Stimulated activated CD4-positive, alpha-beta T cell treated with anti-CD3 and anti-CD28 coated beads, Interleukin-2, amount 100 ng/mL, for 4 hours (primary cell): ENCODE data around the gene STK11IP.

Experiments
- DNase-seq: peaks from one replicate; pipeline ENCODE4 v3.0.0-alpha.2; 2020; ENCODE audit warnings: low read depth

The STK11IP gene

DNA sequence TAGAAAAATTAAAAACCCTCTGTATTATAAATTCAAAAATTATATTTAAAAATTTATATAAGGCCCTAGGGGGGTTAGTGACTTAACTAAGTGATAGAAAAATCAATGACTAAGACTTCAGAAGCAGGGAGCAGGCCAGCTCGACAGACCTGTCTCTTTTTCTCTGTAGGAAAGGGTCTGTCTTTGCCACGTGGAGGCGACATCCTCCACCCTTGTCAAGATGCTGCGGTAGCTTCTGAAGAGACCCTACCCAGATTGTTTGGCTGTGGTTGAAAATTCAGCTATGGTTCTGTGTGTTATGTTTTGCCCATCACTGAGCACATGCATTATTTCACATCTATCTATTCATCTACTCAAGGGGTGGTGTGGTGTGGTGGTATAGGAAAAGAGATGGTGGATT lies 21.6 kb downstream of the STK11IP start:
- DNase-seq, result no peak

DNA sequence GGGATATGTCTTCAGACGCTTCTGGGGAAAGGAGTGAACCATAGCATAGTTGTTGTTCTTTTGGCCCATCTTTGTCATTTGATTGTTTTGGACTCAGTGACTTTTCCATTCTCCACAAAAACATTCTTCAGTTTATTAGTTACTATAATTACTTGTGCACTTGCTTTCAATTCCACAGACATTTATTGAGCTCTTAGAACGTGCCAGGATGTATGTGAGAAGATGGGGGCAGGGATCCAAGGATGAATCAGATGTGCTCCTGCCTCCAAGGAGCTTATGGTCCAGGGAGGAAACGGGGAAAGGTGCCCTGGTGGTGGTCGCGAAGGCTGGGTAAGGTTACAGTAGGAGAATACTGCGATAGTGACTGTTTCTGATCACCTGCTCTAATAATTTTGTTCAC lies 22.9 kb downstream of the STK11IP start:
- DNase-seq, result no peak

DNA sequence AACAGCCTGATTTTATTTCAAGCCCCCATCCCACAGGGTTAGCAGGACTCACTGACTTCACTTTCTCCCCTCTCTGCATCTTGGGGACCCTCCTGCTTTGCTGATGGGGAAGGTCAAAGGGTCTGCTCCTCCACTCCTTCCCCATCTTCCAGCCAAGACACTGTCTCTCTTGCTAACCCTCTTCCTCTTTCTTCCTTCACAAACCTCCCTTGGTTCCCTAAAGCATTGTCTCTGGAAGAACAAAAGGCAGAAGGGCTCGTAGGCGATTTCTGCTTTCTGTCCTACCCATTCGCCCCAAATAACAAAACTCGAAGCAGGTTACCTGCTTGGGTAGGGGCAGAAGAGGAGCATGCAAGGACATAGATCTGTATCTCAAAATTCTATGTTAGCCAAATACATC lies 24.3 kb downstream of the STK11IP start:
- DNase-seq, result no peak

GRCh38 chr2:219622472-219622871 lies 24.8 kb downstream of the STK11IP start:
- DNase-seq, result no peak

- no peak for DNase-seq
These were observed 26.9 kb downstream of the STK11IP start for GRCh38 chr2:219624565-219624964.

DNA sequence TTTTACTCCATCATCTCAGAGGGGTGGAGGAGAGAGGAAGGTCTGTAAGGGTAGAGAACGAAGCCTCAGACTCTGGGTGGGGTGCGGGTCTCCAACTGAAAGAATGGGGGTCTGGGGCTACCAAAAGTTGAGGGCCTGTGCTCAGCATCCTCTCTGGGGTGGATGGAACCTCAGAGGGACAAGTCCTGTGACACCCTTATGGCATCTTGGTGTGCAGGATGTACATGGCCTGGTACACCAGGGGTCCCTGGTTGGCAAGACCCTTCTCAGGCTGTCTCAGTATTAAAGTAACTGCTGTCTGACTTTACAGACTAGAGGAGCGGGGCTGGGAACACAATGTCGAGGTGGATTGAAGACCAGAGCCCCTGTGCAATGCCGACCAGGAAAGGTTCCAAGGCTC lies 27.5 kb downstream of the STK11IP start:
- no peak for DNase-seq

GRCh38 chr2:219626540-219626939 lies 28.9 kb downstream of the STK11IP start:
- no peak for DNase-seq

GRCh38 chr2:219627103-219628100 lies 29.7 kb downstream of the STK11IP start, which contains the start of gene SLC4A3:
TSS of gene SLC4A3 (plus strand) at chr2:219627630. CDS start at chr2:219627993, 363 bp downstream.
- no peak for DNase-seq

DNA sequence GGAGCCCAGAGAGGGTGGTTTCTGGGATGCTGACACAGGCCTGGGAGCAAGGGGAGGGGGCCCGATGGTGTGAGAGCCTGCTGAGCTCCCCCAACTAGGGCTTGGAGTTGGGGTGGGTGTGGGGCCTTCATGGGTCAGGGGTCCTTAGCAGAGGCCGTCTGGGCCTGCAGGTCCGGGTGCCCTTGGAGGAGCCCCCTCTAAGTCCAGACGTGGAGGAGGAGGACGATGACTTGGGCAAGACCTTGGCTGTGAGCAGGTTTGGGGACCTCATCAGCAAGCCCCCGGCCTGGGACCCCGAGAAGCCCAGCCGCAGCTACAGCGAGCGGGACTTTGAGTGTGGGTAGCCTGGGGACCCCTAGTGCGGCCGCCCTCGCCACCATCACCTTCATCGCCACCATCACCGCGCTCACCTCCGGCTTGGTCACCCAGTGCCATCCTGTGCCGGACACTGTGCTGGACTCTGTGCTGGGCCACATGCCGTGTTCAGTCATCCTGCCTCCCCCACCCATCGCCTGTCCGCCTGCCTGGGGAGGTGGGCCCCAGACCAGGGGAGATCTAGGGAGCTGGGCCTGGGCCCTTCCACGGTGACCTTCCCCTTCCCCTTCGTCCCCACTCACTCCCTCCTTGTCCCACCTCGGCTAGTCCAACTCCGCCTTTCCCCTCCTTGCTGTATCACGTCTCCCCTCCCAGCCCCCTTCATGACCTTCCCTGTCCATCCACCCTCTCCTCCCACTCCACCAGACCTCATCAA lies 30.8 kb downstream of the STK11IP start:
- no peak for DNase-seq

- no peak for DNase-seq
These were observed 31.6 kb downstream of the STK11IP start for GRCh38 chr2:219628986-219629901.

DNA sequence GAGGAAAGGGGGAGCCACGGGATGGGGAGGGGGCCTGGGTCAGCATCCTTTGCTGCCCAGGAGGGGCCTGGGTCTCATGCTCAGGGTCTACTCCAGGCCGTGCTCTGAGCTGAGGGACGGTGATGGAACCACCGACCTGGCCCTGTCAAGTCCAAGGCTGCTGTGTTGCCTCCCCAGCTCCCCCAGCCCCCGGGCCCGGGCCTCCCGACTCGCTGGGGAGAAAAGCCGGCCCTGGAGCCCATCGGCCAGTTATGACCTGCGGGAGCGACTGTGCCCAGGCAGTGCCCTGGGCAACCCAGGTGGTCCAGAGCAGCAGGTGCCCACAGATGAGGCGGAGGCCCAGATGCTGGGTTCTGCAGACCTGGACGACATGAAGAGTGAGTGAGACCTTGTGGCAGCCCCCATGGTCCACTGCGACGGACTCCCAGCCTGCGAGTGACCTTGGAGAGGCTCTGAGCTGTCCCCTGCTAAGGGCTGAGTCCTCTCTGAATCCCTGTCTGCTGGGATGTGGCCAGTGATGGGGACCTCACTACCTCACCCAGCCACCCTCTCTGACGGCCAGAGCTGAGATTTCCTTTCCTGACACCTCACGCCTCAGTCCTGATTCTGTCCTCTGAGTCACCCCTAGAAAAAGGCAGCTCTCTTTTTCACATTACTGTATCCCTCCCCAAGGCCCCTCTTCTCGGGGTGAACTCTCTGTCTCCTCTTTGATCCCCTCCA lies 32.5 kb downstream of the STK11IP start:
- DNase-seq, result no peak

DNA sequence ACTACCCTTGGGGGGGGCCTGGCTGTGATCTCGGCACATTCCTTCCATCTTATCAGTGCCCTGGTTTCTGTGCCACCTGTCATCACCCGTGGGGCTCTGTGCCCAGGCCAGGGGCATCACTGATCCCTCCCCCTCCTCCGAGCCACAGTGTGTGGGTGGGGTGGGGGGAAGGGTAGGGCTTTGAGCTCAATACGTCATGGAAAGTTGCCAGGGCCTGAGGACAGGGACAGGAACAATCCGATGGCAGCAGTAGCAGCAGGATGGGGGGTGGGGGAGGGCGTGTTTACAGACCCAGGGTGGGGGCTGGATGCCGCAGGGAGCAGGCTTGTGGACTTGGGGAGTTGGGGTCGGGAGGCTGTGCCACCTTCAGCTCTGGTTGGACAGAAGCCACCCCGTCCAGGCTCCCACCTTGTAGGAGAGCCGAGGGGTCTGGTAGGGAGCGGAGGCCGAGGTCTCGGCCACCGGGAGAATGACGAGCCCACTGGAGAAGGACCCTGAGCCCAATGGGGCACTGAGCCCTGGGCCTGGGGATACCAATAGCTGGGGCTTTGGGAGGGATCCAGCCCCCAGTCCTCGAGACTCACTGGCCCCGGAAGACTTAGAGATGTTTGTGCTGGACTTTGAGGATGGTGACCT lies 33.2 kb downstream of the STK11IP start:
- DNase-seq, result no peak

- no peak for DNase-seq
These were observed 33.8 kb downstream of the STK11IP start for GRCh38 chr2:219631406-219631891.

DNA sequence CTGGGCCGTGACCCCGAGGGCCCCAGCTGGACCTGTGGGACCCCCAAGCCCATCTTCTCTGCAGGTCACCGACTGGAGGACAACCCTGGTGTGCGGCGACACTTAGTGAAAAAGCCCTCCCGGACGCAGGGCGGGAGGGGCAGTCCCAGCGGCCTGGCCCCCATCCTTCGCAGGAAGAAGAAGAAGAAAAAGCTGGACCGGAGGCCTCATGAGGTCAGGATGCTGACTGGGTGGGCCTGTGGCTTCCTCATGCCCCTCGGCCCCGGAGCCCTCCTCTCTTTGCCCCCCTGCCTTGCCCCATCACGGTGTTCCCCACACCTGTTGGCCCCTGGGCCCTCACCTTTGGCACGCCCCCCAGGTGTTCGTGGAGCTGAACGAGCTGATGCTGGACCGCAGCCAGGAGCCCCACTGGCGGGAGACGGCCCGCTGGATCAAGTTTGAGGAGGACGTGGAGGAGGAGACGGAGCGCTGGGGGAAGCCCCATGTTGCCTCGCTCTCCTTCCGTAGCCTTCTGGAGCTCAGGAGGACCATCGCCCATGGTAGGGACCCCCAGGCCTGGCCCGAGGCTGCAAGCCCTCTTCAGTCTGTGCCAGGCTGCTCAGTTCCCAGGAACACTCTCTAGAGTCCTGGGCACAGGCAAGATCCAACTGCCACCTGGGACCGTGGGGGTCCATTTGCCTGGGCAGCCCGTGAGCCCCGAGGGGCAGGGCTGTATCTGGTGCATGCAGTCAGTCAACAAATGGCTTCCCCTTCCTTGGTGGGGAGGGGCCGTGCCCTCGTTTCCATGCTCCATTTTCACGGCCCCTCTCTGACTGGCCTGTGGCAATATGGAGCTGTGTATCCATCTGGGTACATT lies 34.5 kb downstream of the STK11IP start:
- DNase-seq, result no peak

DNA sequence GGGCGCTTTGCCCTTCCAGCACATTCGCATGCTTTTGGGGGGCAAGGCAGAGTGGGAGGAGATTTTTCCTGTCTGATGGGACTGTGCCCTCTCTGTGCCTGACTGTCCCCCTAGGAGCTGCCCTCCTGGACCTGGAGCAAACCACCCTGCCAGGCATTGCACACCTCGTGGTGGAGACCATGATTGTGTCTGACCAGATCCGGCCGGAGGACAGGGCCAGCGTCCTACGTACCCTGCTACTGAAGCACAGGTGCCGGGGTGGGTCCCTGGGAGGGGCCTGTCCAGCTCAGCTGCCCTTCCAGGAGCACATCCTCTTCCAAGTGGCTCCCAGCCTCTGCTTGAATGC lies 35.1 kb downstream of the STK11IP start:
- no peak for DNase-seq

- no peak for DNase-seq
These were observed 35.8 kb downstream of the STK11IP start for GRCh38 chr2:219633276-219634065.

GRCh38 chr2:219634171-219634940 lies 36.7 kb downstream of the STK11IP start:
- no peak for DNase-seq
